ENCODE results near the gene ARSJ.

The ARSJ gene

GRCh38 chr4:113962719-113963265 lies 16.7 kb downstream of the ARSJ start:
- Histone ChIP-seq H3K4me3 (ENCODE audit: low read depth, low read length) (no peak overlapping the region), H3K79me2 (ENCODE audit: control insufficient read depth, insufficient read depth, low read length, poor library complexity) (no peaks in the 10 kb centered on the region), H3K4me2 (ENCODE audit: low read length) (no peak overlapping the region), H2AFZ (ENCODE audit: insufficient read depth, low read length, poor library complexity) (no peak overlapping the region), H3K9me3 (ENCODE audit: insufficient read depth, low read depth, low read length) (no peaks in the 10 kb centered on the region), H3K27me3 (ENCODE audit: insufficient read depth, low read length) (no peaks in the 10 kb centered on the region), H2BK120ac (ENCODE audit: insufficient read depth, low read length, poor library complexity) (no peak overlapping the region), H4K91ac (ENCODE audit: low read depth, low read length) (no peak overlapping the region), H3K14ac (ENCODE audit: low read length) (no peak overlapping the region), H3K79me1 (ENCODE audit: low read length) (no peaks in the 10 kb centered on the region), H3K27ac (ENCODE audit: low read depth, low read length) (no peak overlapping the region), H4K8ac (ENCODE audit: low read depth, low read length) (no peak overlapping the region), H3K4ac (ENCODE audit: low read depth, low read length) (no peak overlapping the region), H2BK5ac (ENCODE audit: low read depth, low read length, poor library complexity) (no peak overlapping the region), H3K36me3 (ENCODE audit: control insufficient read depth in 1 of 2, insufficient read depth in 2 of 2, low read length in 2 of 2) (no peaks in the 10 kb centered on the region), H2AK5ac (ENCODE audit: low read length) (no peak overlapping the region), H3K4me1 (ENCODE audit: control insufficient read depth in 1 of 2, insufficient read depth in 2 of 2, low read length in 2 of 2) (no peaks in the 10 kb centered on the region), H3K18ac (ENCODE audit: low read length) (no peak overlapping the region), H2BK12ac (ENCODE audit: low read length) (no peak overlapping the region), H4K12ac (ENCODE audit: low read depth, low read length) (no peak overlapping the region), H3K9ac (ENCODE audit: low read length) (no peak overlapping the region), H3K23ac (ENCODE audit: low read length) (no peak overlapping the region)
- no CpG with 5 or more reads among the region's 3 CpGs for WGBS (ENCODE audit: extremely low coverage, insufficient coverage, insufficient read length)
- no peak for DNase-seq

GRCh38 chr4:113962016-113962347 lies 17.5 kb downstream of the ARSJ start:
- no peak overlapping the region for H2AK5ac ChIP-seq (ENCODE audit: low read length)
- DNase-seq, result no peak
- no peak overlapping the region for H3K27ac ChIP-seq (ENCODE audit: low read depth, low read length)
- no peak overlapping the region for H4K12ac ChIP-seq (ENCODE audit: low read depth, low read length)
- H3K79me1 ChIP-seq (ENCODE audit: low read length), result no peaks in the 10 kb centered on the region
- H3K79me2 ChIP-seq (ENCODE audit: control insufficient read depth, insufficient read depth, low read length, poor library complexity), result no peaks in the 10 kb centered on the region
- no peak overlapping the region for H3K18ac ChIP-seq (ENCODE audit: low read length)
- H3K9me3 ChIP-seq (ENCODE audit: insufficient read depth, low read depth, low read length), result no peaks in the 10 kb centered on the region
- H3K9ac ChIP-seq (ENCODE audit: low read length), result no peak overlapping the region
- no peak overlapping the region for H2AFZ ChIP-seq (ENCODE audit: insufficient read depth, low read length, poor library complexity)
- no CpG with 5 or more reads among the region's 2 CpGs for WGBS (ENCODE audit: extremely low coverage, insufficient coverage, insufficient read length)
- H3K4me1 ChIP-seq (ENCODE audit: control insufficient read depth in 1 of 2, insufficient read depth in 2 of 2, low read length in 2 of 2), result no peaks in the 10 kb centered on the region
- no peak overlapping the region for H3K23ac ChIP-seq (ENCODE audit: low read length)
- H3K27me3 ChIP-seq (ENCODE audit: insufficient read depth, low read length), result no peaks in the 10 kb centered on the region
- H3K4me2 ChIP-seq (ENCODE audit: low read length), result no peak overlapping the region
- H2BK5ac ChIP-seq (ENCODE audit: low read depth, low read length, poor library complexity), result no peak overlapping the region
- no peak overlapping the region for H4K8ac ChIP-seq (ENCODE audit: low read depth, low read length)
- no peak overlapping the region for H2BK12ac ChIP-seq (ENCODE audit: low read length)
- no peak overlapping the region for H3K4ac ChIP-seq (ENCODE audit: low read depth, low read length)
- H2BK120ac ChIP-seq (ENCODE audit: insufficient read depth, low read length, poor library complexity), result no peak overlapping the region
- H4K91ac ChIP-seq (ENCODE audit: low read depth, low read length), result no peak overlapping the region
- H3K36me3 ChIP-seq (ENCODE audit: control insufficient read depth in 1 of 2, insufficient read depth in 2 of 2, low read length in 2 of 2), result no peaks in the 10 kb centered on the region
- H3K14ac ChIP-seq (ENCODE audit: low read length), result no peak overlapping the region
- H3K4me3 ChIP-seq (ENCODE audit: low read depth, low read length), result no peak overlapping the region

- Histone ChIP-seq H2AFZ (ENCODE audit: insufficient read depth, low read length, poor library complexity) (no peak overlapping the region), H4K12ac (ENCODE audit: low read depth, low read length) (no peak overlapping the region), H2BK12ac (ENCODE audit: low read length) (no peak overlapping the region), H3K14ac (ENCODE audit: low read length) (no peak overlapping the region), H2AK5ac (ENCODE audit: low read length) (no peak overlapping the region), H4K91ac (ENCODE audit: low read depth, low read length) (no peak overlapping the region), H3K79me2 (ENCODE audit: control insufficient read depth, insufficient read depth, low read length, poor library complexity) (no peaks in the 10 kb centered on the region), H3K79me1 (ENCODE audit: low read length) (no peaks in the 10 kb centered on the region), H3K4me3 (ENCODE audit: low read depth, low read length) (no peak overlapping the region), H4K8ac (ENCODE audit: low read depth, low read length) (no peak overlapping the region), H3K27me3 (ENCODE audit: insufficient read depth, low read length) (no peaks in the 10 kb centered on the region), H3K4me1 (ENCODE audit: control insufficient read depth in 1 of 2, insufficient read depth in 2 of 2, low read length in 2 of 2) (no peaks in the 10 kb centered on the region), H3K18ac (ENCODE audit: low read length) (no peak overlapping the region), H3K9me3 (ENCODE audit: insufficient read depth, low read depth, low read length) (no peaks in the 10 kb centered on the region), H3K4ac (ENCODE audit: low read depth, low read length) (no peak overlapping the region), H3K23ac (ENCODE audit: low read length) (no peak overlapping the region), H3K27ac (ENCODE audit: low read depth, low read length) (no peak overlapping the region), H2BK5ac (ENCODE audit: low read depth, low read length, poor library complexity) (no peak overlapping the region), H3K36me3 (ENCODE audit: control insufficient read depth in 1 of 2, insufficient read depth in 2 of 2, low read length in 2 of 2) (no peaks in the 10 kb centered on the region), H3K9ac (ENCODE audit: low read length) (no peak overlapping the region), H2BK120ac (ENCODE audit: insufficient read depth, low read length, poor library complexity) (no peak overlapping the region), H3K4me2 (ENCODE audit: low read length) (no peak overlapping the region)
- no peak for DNase-seq
- no CpG with 5 or more reads among the region's 3 CpGs for WGBS (ENCODE audit: extremely low coverage, insufficient coverage, insufficient read length)
Measured at GRCh38 chr4:113960684-113961321, 18.6 kb downstream of the ARSJ start.

- DNase-seq, result no peak
- H2AFZ ChIP-seq (ENCODE audit: insufficient read depth, low read length, poor library complexity), result no peak overlapping the region
- H3K79me2 ChIP-seq (ENCODE audit: control insufficient read depth, insufficient read depth, low read length, poor library complexity), result no peaks in the 10 kb centered on the region
- no peak overlapping the region for H3K9ac ChIP-seq (ENCODE audit: low read length)
- no peak overlapping the region for H4K12ac ChIP-seq (ENCODE audit: low read depth, low read length)
- H2AK5ac ChIP-seq (ENCODE audit: low read length), result no peak overlapping the region
- H3K4ac ChIP-seq (ENCODE audit: low read depth, low read length), result no peak overlapping the region
- no peaks in the 10 kb centered on the region for H3K27me3 ChIP-seq (ENCODE audit: insufficient read depth, low read length)
- H2BK5ac ChIP-seq (ENCODE audit: low read depth, low read length, poor library complexity), result no peak overlapping the region
- H3K36me3 ChIP-seq (ENCODE audit: control insufficient read depth in 1 of 2, insufficient read depth in 2 of 2, low read length in 2 of 2), result no peaks in the 10 kb centered on the region
- H4K8ac ChIP-seq (ENCODE audit: low read depth, low read length), result no peak overlapping the region
- no peaks in the 10 kb centered on the region for H3K79me1 ChIP-seq (ENCODE audit: low read length)
- no peak overlapping the region for H3K23ac ChIP-seq (ENCODE audit: low read length)
- H3K18ac ChIP-seq (ENCODE audit: low read length), result no peak overlapping the region
- H3K4me2 ChIP-seq (ENCODE audit: low read length), result no peak overlapping the region
- no peaks in the 10 kb centered on the region for H3K9me3 ChIP-seq (ENCODE audit: insufficient read depth, low read depth, low read length)
- H4K91ac ChIP-seq (ENCODE audit: low read depth, low read length), result no peak overlapping the region
- no peak overlapping the region for H3K14ac ChIP-seq (ENCODE audit: low read length)
- H3K4me3 ChIP-seq (ENCODE audit: low read depth, low read length), result no peak overlapping the region
- H2BK120ac ChIP-seq (ENCODE audit: insufficient read depth, low read length, poor library complexity), result no peak overlapping the region
- H3K27ac ChIP-seq (ENCODE audit: low read depth, low read length), result no peak overlapping the region
- H2BK12ac ChIP-seq (ENCODE audit: low read length), result no peak overlapping the region
- no peaks in the 10 kb centered on the region for H3K4me1 ChIP-seq (ENCODE audit: control insufficient read depth in 1 of 2, insufficient read depth in 2 of 2, low read length in 2 of 2)
Measured at GRCh38 chr4:113959539-113959937, 19.9 kb downstream of the ARSJ start.

All from trophoblast cell (in vitro differentiated cells and primary cell).